ENCODE measurements around the gene CSTPP1. TPM values are rescaled to one million over a fixed set of nuclear protein-coding genes. Genes with fewer than 3 reads are reported as not detected.
"Not testable (repeated sequence)": the region's sequence is repeated elsewhere in the genome, so short reads cannot be mapped to it uniquely, and the experiment has no call there.

The CSTPP1 gene
- total RNA-seq, 4 donors from 2014 or later, result 35.3 to 51.9 (median 39.7) TPM

GRCh38 chr11:47083913-47084312 lies 147.4 kb downstream of the CSTPP1 start:
- Histone ChIP-seq H3K27ac (no peak overlapping the region), H3K9me3 (no peaks in the 10 kb centered on the region)
- TF ChIP-seq EP300 (IDR thresholded peaks at IDR 0.05) (no peak), CTCF (IDR thresholded peaks at IDR 0.05) (no peak), POLR2A (IDR thresholded peaks at IDR 0.05) (no peak)

GRCh38 chr11:47087801-47088200 lies 151.2 kb downstream of the CSTPP1 start:
- Histone ChIP-seq H3K9me3 (no peaks in the 10 kb centered on the region), H3K36me3 (no peaks in the 10 kb centered on the region), H3K27me3 (no peaks in the 10 kb centered on the region), H3K4me1 (no peaks in the 10 kb centered on the region), H3K27ac (no peak overlapping the region), H3K4me3 (no peak overlapping the region)
- 63 to 65% methylated on average over 3 of the region's 3 CpGs for WGBS, 2 donors
- no peak for DNase-seq (ENCODE audit: low spot score in 2 of 2)
- TF ChIP-seq CTCF (IDR thresholded peaks at IDR 0.05) (no peak), POLR2A (IDR thresholded peaks at IDR 0.05) (no peak)

More at GRCh38 chr11:47083913-47084312, 147.4 kb downstream of the CSTPP1 start:
- H3K27me3 ChIP-seq, result no peaks in the 10 kb centered on the region
- no peaks in the 10 kb centered on the region for H3K4me1 ChIP-seq
- no peak for DNase-seq (ENCODE audit: low spot score in 2 of 2)
- H3K36me3 ChIP-seq, result peaks cover 0 to 7% (median 0%) of the 10 kb centered on the region in 3 donors
- H3K4me3 ChIP-seq, result no peak overlapping the region

GRCh38 chr11:47093541-47093940 lies 157.0 kb downstream of the CSTPP1 start:
- Histone ChIP-seq H3K36me3 (no peaks in the 10 kb centered on the region), H3K4me1 (peaks cover 0 to 3% (median 0%) of the 10 kb centered on the region in 4 donors), H3K27ac (no peak overlapping the region), H3K9me3 (no peaks in the 10 kb centered on the region), H3K27me3 (no peaks in the 10 kb centered on the region), H3K4me3 (no peak overlapping the region)
- no peak for DNase-seq (ENCODE audit: low spot score in 2 of 2)
- WGBS, 2 donors, result 94 to 100% methylated on average over 2 of the region's 2 CpGs
- TF ChIP-seq EP300 (IDR thresholded peaks at IDR 0.05) (no peak), POLR2A (IDR thresholded peaks at IDR 0.05) (no peak), CTCF (IDR thresholded peaks at IDR 0.05) (no peak)

- not testable (repeated sequence) for H3K4me3 ChIP-seq; DNase-seq (ENCODE audit: low spot score in 2 of 2); H3K36me3 ChIP-seq; H3K27ac ChIP-seq; H3K27me3 ChIP-seq; H3K9me3 ChIP-seq; H3K4me1 ChIP-seq
- WGBS, 2 donors, result 57 to 66% methylated on average over 12 of the region's 22 CpGs
These were observed 160.3 kb downstream of the CSTPP1 start for GRCh38 chr11:47096871-47097270.

GRCh38 chr11:47098223-47098622 lies 161.7 kb downstream of the CSTPP1 start:
- H3K4me3 ChIP-seq; H3K27ac ChIP-seq; H3K27me3 ChIP-seq; H3K9me3 ChIP-seq; DNase-seq (ENCODE audit: low spot score in 2 of 2); H3K36me3 ChIP-seq: not testable (repeated sequence)
- H3K4me1 ChIP-seq, result peaks cover 0 to 15% (median 0%) of the 10 kb centered on the region in 4 donors
- WGBS, 2 donors, result 60% methylated on average over 3 of the region's 3 CpGs

- H3K27me3 ChIP-seq, result no peaks in the 10 kb centered on the region
- no peaks in the 10 kb centered on the region for H3K36me3 ChIP-seq
- 85 to 92% methylated on average over 3 of the region's 3 CpGs for WGBS, 2 donors
- TF ChIP-seq EP300 (IDR thresholded peaks at IDR 0.05) (no peak), POLR2A (IDR thresholded peaks at IDR 0.05) (no peak), CTCF (IDR thresholded peaks at IDR 0.05) (no peak)
- no peak overlapping the region for H3K27ac ChIP-seq
- no peaks in the 10 kb centered on the region for H3K9me3 ChIP-seq
- no peak overlapping the region for H3K4me3 ChIP-seq
- no peak for DNase-seq (ENCODE audit: low spot score in 2 of 2)
- H3K4me1 ChIP-seq, result peaks cover 0 to 25% (median 4%) of the 10 kb centered on the region in 4 donors
These were observed 162.8 kb downstream of the CSTPP1 start for GRCh38 chr11:47099214-47099917.

Data from tibial nerve (tissue), 4 donors.